ENCODE data around the gene PRR16. TPM values are rescaled to one million over a fixed set of nuclear protein-coding genes. Genes with fewer than 3 reads are reported as not detected.

The PRR16 gene
- total RNA-seq, 1 experiment from 2014 or later = not detected

- intact Hi-C loops (cut with micrococcal nuclease; ENCODE audit: unreplicated experiment) = no loop called here
- no peaks in the 10 kb centered on the region for H3K36me3 ChIP-seq (ENCODE audit: insufficient read depth, low read length, poor library complexity, severe bottlenecking)
- DNase-seq (ENCODE audit: low spot score) = no peak
- H3K27ac ChIP-seq (ENCODE audit: low read depth, low read length, poor library complexity, severe bottlenecking) = no peak overlapping the region
- no peak overlapping the region for H3K4me3 ChIP-seq (ENCODE audit: low read depth, low read length, poor library complexity, severe bottlenecking)
- no peak for TF ChIP-seq EZH2 (IDR thresholded peaks at IDR 0.05; ENCODE audit: borderline replicate concordance, low read depth, low read length, poor library complexity, severe bottlenecking)
- no peak for TF ChIP-seq CTCF (conservative IDR thresholded peaks at IDR 0.05; ENCODE audit: low read depth, low read length)
- no peaks in the 10 kb centered on the region for H3K4me1 ChIP-seq (ENCODE audit: insufficient read depth, low read length, poor library complexity, severe bottlenecking)
- no TSS peak for BruUV-seq (replicated peaks)
- CTCF ChIA-PET = no interaction called here
- no peaks in the 10 kb centered on the region for H3K27me3 ChIP-seq (replicated peaks; ENCODE audit: insufficient read depth, low read depth, low read length, poor library complexity)
- no peaks in the 10 kb centered on the region for H3K9me3 ChIP-seq (ENCODE audit: low read depth, low read length, poor library complexity, severe bottlenecking)
- POLR2A ChIA-PET (ENCODE audit: low non-redundant PET) = no interaction called here
Measured at GRCh38 chr5:120609570-120609969, 145.5 kb downstream of the PRR16 start.

- DNase-seq (ENCODE audit: low spot score) = no peak
- intact Hi-C loops (cut with micrococcal nuclease; ENCODE audit: unreplicated experiment) = no loop called here
- Histone ChIP-seq H3K4me3 (ENCODE audit: low read depth, low read length, poor library complexity, severe bottlenecking) (no peak overlapping the region), H3K27ac (ENCODE audit: low read depth, low read length, poor library complexity, severe bottlenecking) (no peak overlapping the region), H3K4me1 (ENCODE audit: insufficient read depth, low read length, poor library complexity, severe bottlenecking) (no peaks in the 10 kb centered on the region), H3K36me3 (ENCODE audit: insufficient read depth, low read length, poor library complexity, severe bottlenecking) (no peaks in the 10 kb centered on the region), H3K27me3 (replicated peaks; ENCODE audit: insufficient read depth, low read depth, low read length, poor library complexity) (no peaks in the 10 kb centered on the region), H3K9me3 (ENCODE audit: low read depth, low read length, poor library complexity, severe bottlenecking) (no peaks in the 10 kb centered on the region)
- TF ChIP-seq EZH2 (IDR thresholded peaks at IDR 0.05; ENCODE audit: borderline replicate concordance, low read depth, low read length, poor library complexity, severe bottlenecking) (no peak), CTCF (conservative IDR thresholded peaks at IDR 0.05; ENCODE audit: low read depth, low read length) (no peak)
- BruUV-seq (replicated peaks) = no TSS peak
- CTCF ChIA-PET = no interaction called here
- POLR2A ChIA-PET (ENCODE audit: low non-redundant PET) = no interaction called here
Measured at GRCh38 chr5:120610145-120610544, 146.0 kb downstream of the PRR16 start.

DNA sequence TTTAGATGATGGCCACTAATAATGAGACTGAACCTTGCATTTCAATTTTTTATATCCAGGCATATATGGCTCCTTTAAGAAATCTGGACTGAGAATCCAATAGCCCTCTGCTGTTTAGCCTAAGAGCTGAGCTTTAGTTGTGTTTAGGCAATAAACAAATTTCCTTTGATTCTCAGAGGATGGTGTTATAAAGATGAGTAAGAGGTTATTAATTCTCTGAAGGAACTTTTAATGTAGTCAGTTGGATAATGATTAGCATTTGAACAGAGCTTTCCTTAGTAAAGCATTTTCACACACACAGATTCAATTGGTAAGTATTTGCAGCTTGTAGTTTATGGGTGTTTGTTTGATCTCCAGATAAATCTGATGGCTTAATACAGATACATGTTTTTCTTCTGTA, 149.6 kb downstream of the PRR16 start:
- no peak for DNase-seq (ENCODE audit: low spot score)
- Histone ChIP-seq H3K36me3 (ENCODE audit: insufficient read depth, low read length, poor library complexity, severe bottlenecking) (no peaks in the 10 kb centered on the region), H3K27ac (ENCODE audit: low read depth, low read length, poor library complexity, severe bottlenecking) (no peak overlapping the region), H3K9me3 (ENCODE audit: low read depth, low read length, poor library complexity, severe bottlenecking) (no peaks in the 10 kb centered on the region), H3K4me1 (ENCODE audit: insufficient read depth, low read length, poor library complexity, severe bottlenecking) (no peaks in the 10 kb centered on the region), H3K4me3 (ENCODE audit: low read depth, low read length, poor library complexity, severe bottlenecking) (no peak overlapping the region), H3K27me3 (replicated peaks; ENCODE audit: insufficient read depth, low read depth, low read length, poor library complexity) (no peaks in the 10 kb centered on the region)
- intact Hi-C loops (cut with micrococcal nuclease; ENCODE audit: unreplicated experiment) = no loop called here
- TF ChIP-seq CTCF (conservative IDR thresholded peaks at IDR 0.05; ENCODE audit: low read depth, low read length) = no peak
- TF ChIP-seq EZH2 (IDR thresholded peaks at IDR 0.05; ENCODE audit: borderline replicate concordance, low read depth, low read length, poor library complexity, severe bottlenecking) = no peak
- ChIA-PET POLR2A (ENCODE audit: low non-redundant PET) (no interaction called here), CTCF (no interaction called here)
- no TSS peak for BruUV-seq (replicated peaks)
